HCT116 (cell line): ENCODE results near the gene ST7L. TPM values are rescaled to one million over a fixed set of nuclear protein-coding genes. Genes with fewer than 3 reads are reported as not detected.

Experiments used
- ATAC-seq: fragments of 200-7000 bp; cut with Tn5 transposase; 2 replicates; pipeline ENCODE4 v1.9.1; 2020; ENCODE audit warnings: mild to moderate bottlenecking, moderate library complexity
- BruUV-seq: library from RNA; stranded (reverse); fragments of 400-500 nt; replicated peaks from 2 replicates; lab custom pipeline; 2021; lab: Mats Ljungman, UMichigan
- CTCF ChIA-PET: fragments of 300-600 bp; sonication (Branson Sonifier 250); formaldehyde crosslinking; loops from one replicate; lab custom pipeline; 2021; ENCODE audit warnings: antibody characterized with exemption; lab: Charles Lee
- POLR2A ChIA-PET: fragments of 300-600, 350-600 bp; sonication (Branson Sonifier 250); formaldehyde crosslinking; loops from one replicate; lab custom pipeline; 2021; ENCODE audit warnings: antibody characterized with exemption; lab: Charles Lee
- RAD21 ChIA-PET, 2 experiments: fragments of 300-600 bp; sonication (Branson Sonifier 250); formaldehyde crosslinking; loops; one replicate each; lab custom pipeline; 2023; ENCODE audit warnings: low total read pairs in 2 of 2; ENCODE audit not compliant: uncharacterized antibody in 2 of 2, unreplicated experiment in 2 of 2, low non-redundant PET in 1 of 2; lab: Charles Lee
- DNase-seq: peaks from one replicate; pipeline ENCODE4 v3.0.0-alpha.2; 2010; ENCODE audit warnings: low read depth, low spot score
- H2AFZ ChIP-seq: fragments of 200-600 bp; shearing (Covaris generic), sonication (generic); 2 replicates; pipeline ENCODE4 v1.6.1; 2017; ENCODE audit warnings: low read depth, mixed run types, mixed read lengths, antibody characterized with exemption, low read length; ENCODE audit not compliant: poor library complexity, severe bottlenecking
- H3K27ac ChIP-seq: 2 replicates; pipeline ENCODE4 v1.5.1; 2012; ENCODE audit warnings: low read depth, low read length
- H3K27me3 ChIP-seq: fragments of 200-600 bp; sonication (generic); 2 replicates; pipeline ENCODE4 v1.6.1; 2016; ENCODE audit warnings: mixed run types, low read length, mixed read lengths; ENCODE audit not compliant: insufficient read depth
- H3K36me3 ChIP-seq, 2 experiments: fragments of 200-500 bp in 1 of 2; fragments of 200-600 bp in 1 of 2; sonication (Bioruptor generic) in 1 of 2; sonication (generic) in 1 of 2; 2 replicates each; pipeline versions ENCODE4 v1.5.1 to v1.6.1; 2014 to 2016; ENCODE audit warnings: low read length in 2 of 2, inconsistent platforms in 1 of 2, mixed read lengths in 1 of 2, mixed run types in 1 of 2; ENCODE audit not compliant: insufficient read depth in 2 of 2, control insufficient read depth in 1 of 2
- H3K4me1 ChIP-seq, 2 experiments: fragments of 200-600 bp in 1 of 2; sonication (generic) in 1 of 2; 2 replicates each; pipeline versions ENCODE4 v1.5.1 to v1.6.1; 2012 to 2017; ENCODE audit warnings: low read length in 2 of 2, inconsistent platforms in 1 of 2, mild to moderate bottlenecking in 1 of 2, mixed read lengths in 1 of 2, mixed run types in 1 of 2, moderate library complexity in 1 of 2; ENCODE audit not compliant: insufficient read depth in 2 of 2, control insufficient read depth in 1 of 2
- H3K4me2 ChIP-seq: fragments of 200-600 bp; sonication (generic); 2 replicates; pipeline ENCODE4 v1.6.1; 2017; ENCODE audit warnings: mixed run types, low read length, mixed read lengths
- H3K4me3 ChIP-seq, 2 experiments: fragments of 200-600 bp in 1 of 2; sonication (generic) in 1 of 2; replicated peaks in 1 of 2; 2 replicates each; pipeline ENCODE4 v1.5.1; 2011 to 2016; ENCODE audit warnings: low read length in 2 of 2, control low read depth in 1 of 2, low read depth in 1 of 2, mild to moderate bottlenecking in 1 of 2, mixed read lengths in 1 of 2, mixed run types in 1 of 2
- H3K79me2 ChIP-seq: fragments of 200-600 bp; sonication (generic); 2 replicates; pipeline ENCODE4 v1.6.1; 2017; ENCODE audit warnings: mild to moderate bottlenecking, mixed run types, low read length, moderate library complexity, mixed read lengths; ENCODE audit not compliant: insufficient read depth
- H3K9ac ChIP-seq: fragments of 200-600 bp; sonication (generic); 2 replicates; pipeline ENCODE4 v1.6.1; 2016; ENCODE audit warnings: low read length, mixed read lengths
- H3K9me2 ChIP-seq: fragments of 200-600 bp; sonication (generic), shearing (Covaris generic); 2 replicates; pipeline ENCODE4 v1.6.1; 2017; ENCODE audit warnings: mixed run types, mild to moderate bottlenecking, moderate library complexity; ENCODE audit not compliant: insufficient read depth
- H3K9me3 ChIP-seq, 2 experiments: fragments of 200-500 bp in 1 of 2; fragments of 200-600 bp in 1 of 2; sonication (Bioruptor generic) in 1 of 2; sonication (generic) in 1 of 2; 2 replicates each; pipeline ENCODE4 v1.6.1; 2014 to 2017; ENCODE audit warnings: low read length in 2 of 2, mixed read lengths in 2 of 2, inconsistent platforms in 1 of 2, low read depth in 1 of 2, mild to moderate bottlenecking in 1 of 2, mixed run types in 1 of 2, moderate library complexity in 1 of 2; ENCODE audit not compliant: control insufficient read depth in 1 of 2, insufficient read depth in 1 of 2
- H4K20me1 ChIP-seq: fragments of 200-600 bp; sonication (generic), shearing (Covaris generic); 2 replicates; pipeline ENCODE4 v1.6.1; 2017; ENCODE audit warnings: mixed run types, mild to moderate bottlenecking, moderate library complexity; ENCODE audit not compliant: insufficient read depth
- ATF3 ChIP-seq: IDR thresholded peaks from 2 replicates; pipeline ENCODE4 v1.6.1; 2012
- CBX3 ChIP-seq: IDR thresholded peaks from 2 replicates; pipeline ENCODE4 v1.6.1; 2012; ENCODE audit warnings: low read depth
- CEBPB ChIP-seq: IDR thresholded peaks from 2 replicates; pipeline ENCODE4 v1.6.1; 2012; ENCODE audit warnings: low read depth
- CTCF ChIP-seq, 3 experiments: fragments of 200-600 bp in 1 of 3; sonication (generic) in 1 of 3; IDR thresholded peaks in 2 of 3; conservative IDR thresholded peaks in 1 of 3; 2 replicates each; pipeline ENCODE4 v1.5.1; 2012 to 2017; ENCODE audit warnings: low read depth in 2 of 3, low read length in 2 of 3, antibody characterized with exemption in 1 of 3, borderline replicate concordance in 1 of 3, control low read depth in 1 of 3, mild to moderate bottlenecking in 1 of 3, mixed read lengths in 1 of 3, mixed run types in 1 of 3, moderate library complexity in 1 of 3; ENCODE audit not compliant: insufficient read depth in 1 of 3
- EZH2 ChIP-seq: fragments of 200-600 bp; sonication (generic); IDR thresholded peaks from 2 replicates; pipeline ENCODE4 v1.6.1; 2017; ENCODE audit warnings: antibody characterized with exemption, mixed run types
- EZH2phosphoT487 ChIP-seq: fragments of 200-600 bp; IDR thresholded peaks from 2 replicates; pipeline ENCODE4 v1.6.1; 2018; ENCODE audit warnings: antibody characterized with exemption, borderline replicate concordance
- JUND ChIP-seq: IDR thresholded peaks from 2 replicates; pipeline ENCODE4 v1.6.1; 2012
- MAX ChIP-seq: IDR thresholded peaks from 2 replicates; pipeline ENCODE4 v1.6.1; 2012
- POLR2A ChIP-seq: IDR thresholded peaks from 2 replicates; pipeline ENCODE4 v1.7.0; 2011; ENCODE audit warnings: borderline replicate concordance; ENCODE audit not compliant: insufficient read depth, insufficient read length; ENCODE audit errors: extremely low read depth
- POLR2AphosphoS5 ChIP-seq: IDR thresholded peaks from 2 replicates; pipeline ENCODE4 v1.6.1; 2011; ENCODE audit warnings: mild to moderate bottlenecking, low read depth, low read length, moderate library complexity
- RAD21 ChIP-seq: IDR thresholded peaks from 2 replicates; pipeline ENCODE4 v1.6.1; 2012; ENCODE audit warnings: low read depth, mild to moderate bottlenecking
- REST ChIP-seq: IDR thresholded peaks from 2 replicates; pipeline ENCODE4 v1.6.1; 2012; ENCODE audit warnings: low read depth
- SIN3A ChIP-seq: IDR thresholded peaks from 2 replicates; pipeline ENCODE4 v1.6.1; 2012; ENCODE audit warnings: low read depth
- SP1 ChIP-seq: IDR thresholded peaks from 2 replicates; pipeline ENCODE4 v1.6.1; 2012; ENCODE audit warnings: low read depth
- SRF ChIP-seq: IDR thresholded peaks from 2 replicates; pipeline ENCODE4 v1.6.1; 2012; ENCODE audit warnings: low read depth
- TCF7L2 ChIP-seq: IDR thresholded peaks from 2 replicates; pipeline ENCODE4 v1.7.0; 2011; ENCODE audit warnings: borderline replicate concordance, inconsistent platforms; ENCODE audit not compliant: insufficient read depth, insufficient read length; ENCODE audit errors: extremely low read depth
- YY1 ChIP-seq: IDR thresholded peaks from 2 replicates; pipeline ENCODE4 v1.6.1; 2011; ENCODE audit warnings: low read length, low read depth, moderate library complexity, mild to moderate bottlenecking; ENCODE audit not compliant: insufficient replicate concordance; ENCODE audit errors: extremely low read depth
- ZBTB33 ChIP-seq: IDR thresholded peaks from 2 replicates; pipeline ENCODE4 v1.6.1; 2011; ENCODE audit warnings: mild to moderate bottlenecking, low read length, moderate library complexity; ENCODE audit not compliant: insufficient replicate concordance; ENCODE audit errors: extremely low read depth
- ZFX ChIP-seq: fragments of 450-650 bp; IDR thresholded peaks from 2 replicates; pipeline ENCODE4 v1.6.1; 2017
- ZNF274 ChIP-seq: fragments of 200-500 bp; sonication (Bioruptor generic); IDR thresholded peaks from 2 replicates; pipeline ENCODE4 v1.6.1; 2014; ENCODE audit warnings: mild to moderate bottlenecking, low read depth, low read length, inconsistent platforms
- intact Hi-C: fragments of 100-400 bp; cut with micrococcal nuclease; formaldehyde crosslinking; loops from 2 replicates; pipeline ENCODE4 v1.10.0; 2022
- total RNA-seq: library from RNA; stranded (reverse); gene quantifications from one replicate; pipeline ENCODE4 v1.2.1, GENCODE V29; 2021; ENCODE audit not compliant: unreplicated experiment

The ST7L gene
- total RNA-seq, 1 experiment from 2014 or later, result 19.9 TPM

GRCh38 chr1:112477550-112477949, 141.4 kb downstream of the ST7L start:
- peaks cover 4 to 5% of the 10 kb centered on the region in 2 experiments; a peak in 2 of 4 replicates for H3K9me3 ChIP-seq
- H2AFZ ChIP-seq, result no peak overlapping the region
- H3K36me3 ChIP-seq, result no peaks in the 10 kb centered on the region
- H3K9ac ChIP-seq, result no peak overlapping the region
- BruUV-seq, result no TSS peak
- CTCF ChIA-PET, result no interaction called here
- TF ChIP-seq CBX3 (no peak), POLR2AphosphoS5 (no peak), REST (no peak), YY1 (no peak), POLR2A (no peak), EZH2phosphoT487 (no peak), ZFX (no peak), MAX (no peak), EZH2 (no peak), CEBPB (no peak), ZBTB33 (no peak), SRF (no peak), SIN3A (no peak), ZNF274 (no peak), ATF3 (no peak), TCF7L2 (no peak), CTCF (IDR thresholded peaks at IDR 0.05 in 2 of 3, conservative IDR thresholded peaks at IDR 0.05 in 1 of 3; ENCODE audit: borderline replicate concordance in 1 of 3, insufficient read depth in 1 of 3, low read depth in 2 of 3, low read length in 2 of 3) (no peak), RAD21 (no peak), JUND (no peak), SP1 (no peak)
- H3K4me2 ChIP-seq, result no peak overlapping the region
- no peak overlapping the region for H3K27ac ChIP-seq
- no peaks in the 10 kb centered on the region for H3K79me2 ChIP-seq
- H3K4me3 ChIP-seq, result no peak overlapping the region
- H3K9me2 ChIP-seq, result no peaks in the 10 kb centered on the region
- no peaks in the 10 kb centered on the region for H3K27me3 ChIP-seq
- DNase-seq, result no peak
- intact Hi-C loops, result no loop called here
- ATAC-seq, result no peak
- RAD21 ChIA-PET, result no interaction called here
- POLR2A ChIA-PET, result no interaction called here
- no peaks in the 10 kb centered on the region for H3K4me1 ChIP-seq
- no peaks in the 10 kb centered on the region for H4K20me1 ChIP-seq
